CD14-positive monocyte (primary cell): ENCODE data around the gene LRRN4CL. TPM values are rescaled to one million over a fixed set of nuclear protein-coding genes. Genes with fewer than 3 reads are reported as not detected.
A peak's percentile ranks its signal among the peaks of the same experiment; 100 is the strongest.

ENCODE experiments used
- DNase-seq, 3 donors: peaks; one replicate each; pipeline ENCODE4 v3.0.0-alpha.2; 2011 to 2022
- H2AFZ ChIP-seq: 2 replicates; pipeline ENCODE4 v1.6.0; 2012; ENCODE audit warnings: mild to moderate bottlenecking, low read depth, low read length, inconsistent platforms; ENCODE audit not compliant: insufficient read depth, poor library complexity, severe bottlenecking
- H3K27ac ChIP-seq, 2 donors: 1 replicate in 1 of 2; 2 replicates in 1 of 2; pipeline ENCODE4 v1.5.1; 2012 to 2013; ENCODE audit warnings: low read length in 2 of 2, control low read depth in 1 of 2, inconsistent platforms in 1 of 2, low read depth in 1 of 2, mild to moderate bottlenecking in 1 of 2
- H3K27me3 ChIP-seq, 2 donors: one replicate each; pipeline versions ENCODE4 v1.6.0 to v1.6.1; 2011 to 2013; ENCODE audit warnings: low read length in 2 of 2; ENCODE audit not compliant: control insufficient read depth in 2 of 2, insufficient read depth in 2 of 2
- H3K36me3 ChIP-seq, 2 donors: replicated peaks in 1 of 2; 1 replicate in 1 of 2; 2 replicates in 1 of 2; pipeline versions ENCODE4 v1.5.1 to v1.6.1; 2012 to 2013; ENCODE audit warnings: low read length in 2 of 2, control low read depth in 1 of 2, inconsistent platforms in 1 of 2, mild to moderate bottlenecking in 1 of 2; ENCODE audit not compliant: insufficient read depth in 2 of 2, control insufficient read depth in 1 of 2
- H3K4me1 ChIP-seq, 2 donors: 1 replicate in 1 of 2; 2 replicates in 1 of 2; pipeline versions ENCODE4 v1.5.1 to v1.6.1; 2012 to 2013; ENCODE audit warnings: low read length in 2 of 2, control low read depth in 1 of 2, inconsistent platforms in 1 of 2, mild to moderate bottlenecking in 1 of 2, moderate library complexity in 1 of 2; ENCODE audit not compliant: insufficient read depth in 2 of 2, control insufficient read depth in 1 of 2
- H3K4me2 ChIP-seq: replicated peaks from 2 replicates; pipeline ENCODE3; 2012; ENCODE audit warnings: low read length, moderate library complexity, mild to moderate bottlenecking; ENCODE audit not compliant: poor library complexity, severe bottlenecking; ENCODE audit errors: extremely low read depth
- H3K4me3 ChIP-seq, 3 experiments: fragments of 200-600 bp in 1 of 3; sonication (generic) in 1 of 3; replicated peaks in 1 of 3; 1 replicate in 2 of 3; 2 replicates in 1 of 3; pipeline ENCODE4 v1.5.1; 2011 to 2013; ENCODE audit warnings: low read length in 3 of 3, mild to moderate bottlenecking in 3 of 3, control low read depth in 2 of 3, low read depth in 2 of 3, inconsistent platforms in 1 of 3, moderate library complexity in 1 of 3
- H3K79me2 ChIP-seq: 2 replicates; pipeline ENCODE4 v1.6.0; 2012; ENCODE audit warnings: mild to moderate bottlenecking, control low read depth, inconsistent platforms, low read length, moderate library complexity; ENCODE audit not compliant: insufficient read depth
- H3K9ac ChIP-seq: 2 replicates; pipeline ENCODE4 v1.6.0; 2017; ENCODE audit warnings: low read length, mild to moderate bottlenecking; ENCODE audit not compliant: insufficient read depth, poor library complexity, severe bottlenecking
- H3K9me3 ChIP-seq, 2 donors: replicated peaks in 1 of 2; 1 replicate in 1 of 2; 2 replicates in 1 of 2; pipeline versions ENCODE4 v1.5.1 to v1.6.1; 2012 to 2013; ENCODE audit warnings: low read length in 2 of 2, control low read depth in 1 of 2; ENCODE audit not compliant: control insufficient read depth in 1 of 2, insufficient read depth in 1 of 2
- H4K20me1 ChIP-seq: 2 replicates; pipeline ENCODE4 v1.6.0; 2012; ENCODE audit warnings: mild to moderate bottlenecking, low read length, control low read depth, moderate library complexity; ENCODE audit not compliant: insufficient read depth
- H3K27ac Mint-ChIP-seq, 7 donors: one replicate each; pipeline ENCODE4 v1.8.0; 2020; ENCODE audit warnings: mild to moderate bottlenecking in 7 of 7, mixed read lengths in 7 of 7, moderate library complexity in 6 of 7, inconsistent platforms in 2 of 7
- H3K27me3 Mint-ChIP-seq, 3 donors: one replicate each; pipeline ENCODE4 v1.8.0; 2021 to 2022; ENCODE audit warnings: low read depth in 3 of 3, mild to moderate bottlenecking in 3 of 3, mixed read lengths in 3 of 3, moderate library complexity in 3 of 3, inconsistent platforms in 1 of 3
- H3K36me3 Mint-ChIP-seq, 2 donors: one replicate each; pipeline ENCODE4 v1.8.0; 2020; ENCODE audit warnings: mixed read lengths in 2 of 2, inconsistent platforms in 1 of 2, mild to moderate bottlenecking in 1 of 2
- H3K4me1 Mint-ChIP-seq: one replicate; pipeline ENCODE4 v1.8.0; 2020; ENCODE audit warnings: mild to moderate bottlenecking, mixed read lengths
- H3K4me3 Mint-ChIP-seq, 2 donors: one replicate each; pipeline ENCODE4 v1.8.0; 2020; ENCODE audit warnings: mild to moderate bottlenecking in 2 of 2, mixed read lengths in 2 of 2, moderate library complexity in 1 of 2
- H3K9me3 Mint-ChIP-seq, 7 donors: one replicate each; pipeline ENCODE4 v1.8.0; 2020 to 2022; ENCODE audit warnings: mixed read lengths in 7 of 7, mild to moderate bottlenecking in 6 of 7, moderate library complexity in 6 of 7, inconsistent platforms in 2 of 7
- WGBS: methylation state at CpG from one replicate; pipeline ENCODE4 v1.1.5; 2013; ENCODE audit warnings: missing lambda C conversion rate; ENCODE audit not compliant: insufficient coverage; 5-methylcytosine and 5-hydroxymethylcytosine counted together
- intact Hi-C, 2 donors: fragments of 100-400 bp; cut with micrococcal nuclease; formaldehyde crosslinking; loops; one replicate each; pipeline versions ENCODE4 v1.15.0 to v1.15.1; 2023
- polyA plus RNA-seq, 3 donors: library from polyadenylated mRNA; depleted of rRNA in 1 of 3; unstranded in 2 of 3; stranded (reverse) in 1 of 3; fragments of 300-500 nt in 2 of 3; fragments of >200 nt in 1 of 3; fragmentation: Illumina TruSeq in 2 of 3; gene quantifications; 1 replicate in 2 of 3; 2 replicates in 1 of 3; pipeline ENCODE4 v1.2.3, GENCODE V29; 2012 to 2021
- TF ChIP-seq, protein P1 (sequence below): fragments of 200-600 bp; IDR thresholded peaks from one replicate; pipeline ENCODE4 v1.8.0; 2022; ENCODE audit warnings: antibody characterized with exemption, mild to moderate bottlenecking

LRRN4CL gene
- polyA plus RNA-seq, 3 donors: not detected

DNA sequence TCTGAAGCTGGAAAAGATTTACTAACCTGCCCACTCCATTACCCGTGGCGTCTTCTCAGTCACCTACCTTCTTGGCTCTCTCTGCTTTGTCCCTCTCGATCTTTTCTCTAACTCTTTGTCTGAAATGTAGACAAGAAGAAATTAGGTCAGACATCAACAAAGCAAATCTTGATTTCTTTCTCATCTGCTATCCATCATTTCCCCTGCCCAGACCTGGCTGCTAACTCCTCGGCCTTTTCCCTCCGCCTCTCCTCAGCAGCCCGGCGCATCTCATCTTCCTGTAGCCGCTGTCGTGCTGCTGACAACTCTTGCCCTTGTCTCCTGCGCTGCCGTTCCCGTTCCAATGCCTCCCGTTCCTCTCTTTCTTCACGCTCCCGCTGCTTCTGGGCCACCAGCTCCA lies 11.6 kb downstream of the LRRN4CL start:
- intact Hi-C loops: loop anchor here in 1 of 2 donors (2.0 kb wide), 2 partner anchors 13 to 25 kb away; partner anchors contain the start of genes C11orf98, CSKMT and INTS5
- 97% methylated on average over 12 of the region's 15 CpGs for WGBS
- Mint-ChIP-seq H3K27me3 (peaks cover 0 to 2% (median 1%) of the 10 kb centered on the region in 3 donors), H3K4me1 (peaks cover 44% of the 10 kb centered on the region), H3K27ac (peak overlapping the region in 6 of 7 donors; percentile 26 to 95 (median 92)), H3K9me3 (no peaks in the 10 kb centered on the region), H3K4me3 (peak overlapping the region; percentile 87 to 93), H3K36me3 (peaks cover 31 to 47% of the 10 kb centered on the region in 2 donors)
- Histone ChIP-seq H3K27ac (peak overlapping the region in 1 of 2 donors; percentile 97), H3K27me3 (no peaks in the 10 kb centered on the region), H3K9ac (peak overlapping the region; percentile 99), H2AFZ (peak overlapping the region; percentile 95), H3K36me3 (peaks cover 26 to 46% of the 10 kb centered on the region in 2 donors), H3K79me2 (peaks cover 60% of the 10 kb centered on the region), H4K20me1 (peaks cover 28% of the 10 kb centered on the region), H3K4me1 (peaks cover 22 to 40% of the 10 kb centered on the region in 2 donors), H3K4me2 (peak overlapping the region; percentile 92), H3K4me3 (peak overlapping the region in 1 of 3 experiments; percentile 98), H3K9me3 (no peaks in the 10 kb centered on the region)
- DNase-seq: no peak
- TF ChIP-seq, protein P1, sequence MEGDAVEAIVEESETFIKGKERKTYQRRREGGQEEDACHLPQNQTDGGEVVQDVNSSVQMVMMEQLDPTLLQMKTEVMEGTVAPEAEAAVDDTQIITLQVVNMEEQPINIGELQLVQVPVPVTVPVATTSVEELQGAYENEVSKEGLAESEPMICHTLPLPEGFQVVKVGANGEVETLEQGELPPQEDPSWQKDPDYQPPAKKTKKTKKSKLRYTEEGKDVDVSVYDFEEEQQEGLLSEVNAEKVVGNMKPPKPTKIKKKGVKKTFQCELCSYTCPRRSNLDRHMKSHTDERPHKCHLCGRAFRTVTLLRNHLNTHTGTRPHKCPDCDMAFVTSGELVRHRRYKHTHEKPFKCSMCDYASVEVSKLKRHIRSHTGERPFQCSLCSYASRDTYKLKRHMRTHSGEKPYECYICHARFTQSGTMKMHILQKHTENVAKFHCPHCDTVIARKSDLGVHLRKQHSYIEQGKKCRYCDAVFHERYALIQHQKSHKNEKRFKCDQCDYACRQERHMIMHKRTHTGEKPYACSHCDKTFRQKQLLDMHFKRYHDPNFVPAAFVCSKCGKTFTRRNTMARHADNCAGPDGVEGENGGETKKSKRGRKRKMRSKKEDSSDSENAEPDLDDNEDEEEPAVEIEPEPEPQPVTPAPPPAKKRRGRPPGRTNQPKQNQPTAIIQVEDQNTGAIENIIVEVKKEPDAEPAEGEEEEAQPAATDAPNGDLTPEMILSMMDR: no peak

DNA sequence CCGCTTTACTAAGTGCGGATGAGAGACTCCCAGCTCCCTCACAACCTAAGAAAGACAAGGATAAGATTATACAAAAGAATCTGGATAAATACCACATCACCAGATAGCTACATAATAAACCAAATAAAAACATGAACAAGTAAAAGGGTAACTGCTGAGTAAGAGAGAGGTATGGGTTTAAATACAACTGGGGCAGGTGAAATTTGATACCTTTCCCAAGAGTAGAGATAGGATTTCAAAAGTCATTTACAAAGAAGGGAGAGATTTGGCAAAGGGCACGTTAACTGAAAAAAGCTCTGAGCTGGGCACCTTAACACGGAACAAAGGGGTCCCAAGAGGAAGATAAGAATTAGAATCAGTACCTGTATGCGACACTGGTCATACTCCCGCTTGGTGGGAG lies 12.2 kb downstream of the LRRN4CL start:
- peaks cover 26 to 46% of the 10 kb centered on the region in 2 donors for H3K36me3 ChIP-seq
- H3K4me2 ChIP-seq: peak overlapping the region; percentile 92
- H3K36me3 Mint-ChIP-seq: peaks cover 31 to 47% of the 10 kb centered on the region in 2 donors
- 100% methylated on average over 3 of the region's 6 CpGs for WGBS
- peaks cover 28% of the 10 kb centered on the region for H4K20me1 ChIP-seq
- H3K9me3 Mint-ChIP-seq: no peaks in the 10 kb centered on the region
- no peak for DNase-seq
- H3K9ac ChIP-seq: no peak overlapping the region
- peaks cover 0 to 2% (median 1%) of the 10 kb centered on the region in 3 donors for H3K27me3 Mint-ChIP-seq
- H3K4me3 Mint-ChIP-seq: no peak overlapping the region
- peaks cover 28 to 46% of the 10 kb centered on the region in 2 donors for H3K4me1 ChIP-seq
- H2AFZ ChIP-seq: no peak overlapping the region
- H3K27ac Mint-ChIP-seq: peak overlapping the region; percentile 11 to 89 (median 50)
- no peak overlapping the region for H3K4me3 ChIP-seq
- peaks cover 50% of the 10 kb centered on the region for H3K4me1 Mint-ChIP-seq
- H3K79me2 ChIP-seq: peaks cover 65% of the 10 kb centered on the region
- H3K9me3 ChIP-seq: no peaks in the 10 kb centered on the region
- intact Hi-C loops: no loop called here
- H3K27ac ChIP-seq: peak overlapping the region in 1 of 2 donors; percentile 97
- TF ChIP-seq, protein P1: no peak
- no peaks in the 10 kb centered on the region for H3K27me3 ChIP-seq
